GM12878 (cell line): Measurements from ENCODE around the gene UBC. TPM values are rescaled to one million over a fixed set of nuclear protein-coding genes. Genes with fewer than 3 reads are reported as not detected.
A peak's percentile ranks its signal among the peaks of the same experiment; 100 is the strongest.

Experiments used
- ATAC-seq: fragments of 200-7000 bp; cut with Tn5 transposase; 3 replicates; pipeline ENCODE4 v1.9.1; 2020; ENCODE audit warnings: mild to moderate bottlenecking, moderate library complexity
- BruUV-seq: library from RNA; stranded (reverse); fragments of 400-500 nt; replicated peaks from 2 replicates; lab custom pipeline; 2021; lab: Mats Ljungman, UMichigan
- CTCF ChIA-PET: fragments of 300-600 bp; sonication (Branson Sonifier 250); formaldehyde crosslinking; extraction: SDS; loops from one replicate; lab custom pipeline; 2021; ENCODE audit warnings: inconsistent platforms; lab: Yijun Ruan, JAX
- POLR2A ChIA-PET: fragments of 350-600 bp; formaldehyde crosslinking; extraction: SDS; loops from one replicate; lab custom pipeline; 2021; ENCODE audit warnings: inconsistent platforms; lab: Charles Lee
- RAD21 ChIA-PET: fragments of 300-600 bp; sonication (Branson Sonifier 250); formaldehyde crosslinking; loops from one replicate; lab custom pipeline; 2023; ENCODE audit warnings: antibody characterized with exemption; ENCODE audit not compliant: unreplicated experiment; lab: Charles Lee
- SMC1A ChIA-PET: fragments of 300-600 bp; sonication (Branson Sonifier 250); formaldehyde crosslinking; loops from one replicate; lab custom pipeline; 2023; ENCODE audit not compliant: unreplicated experiment, uncharacterized antibody; lab: Charles Lee
- DNase-seq: peaks from one replicate; pipeline ENCODE4 v3.0.0-alpha.2; 2011; ENCODE audit warnings: low read depth, low spot score
- FAIRE-seq: peaks from 3 replicates; lab custom pipeline; 2011; peaks lifted over from hg19 to GRCh38; lab: Jason Lieb, UNC
- H2AFZ ChIP-seq: 2 replicates; pipeline ENCODE4 v1.6.0; 2011; ENCODE audit warnings: low read depth, low read length, control low read depth; ENCODE audit not compliant: control insufficient read depth
- H3K27ac ChIP-seq: 2 replicates; pipeline ENCODE4 v1.5.1; 2011; ENCODE audit warnings: control low read depth; ENCODE audit not compliant: control insufficient read depth, insufficient read depth
- H3K27me3 ChIP-seq, 2 experiments: replicated peaks in 1 of 2; 2 replicates each; pipeline versions ENCODE4 v1.6.0 to v1.6.1; 2011; ENCODE audit warnings: low read length in 1 of 2; ENCODE audit not compliant: control insufficient read depth in 2 of 2, insufficient read depth in 2 of 2
- H3K36me3 ChIP-seq, 2 experiments: 2 replicates each; pipeline ENCODE4 v1.5.1; 2011; ENCODE audit warnings: low read length in 1 of 2; ENCODE audit not compliant: control insufficient read depth in 2 of 2, insufficient read depth in 2 of 2
- H3K4me1 ChIP-seq: 2 replicates; pipeline ENCODE4 v1.6.1; 2011; ENCODE audit warnings: mild to moderate bottlenecking, low read length, moderate library complexity, mixed read lengths; ENCODE audit not compliant: control insufficient read depth, insufficient read depth
- H3K4me2 ChIP-seq: 2 replicates; pipeline ENCODE4 v1.6.0; 2011; ENCODE audit warnings: control low read depth; ENCODE audit not compliant: control insufficient read depth, insufficient read depth
- H3K4me3 ChIP-seq: fragments of 200-600 bp; sonication (generic); 2 replicates; pipeline ENCODE4 v1.5.1; 2016
- H3K79me2 ChIP-seq: 2 replicates; pipeline ENCODE4 v1.6.0; 2011; ENCODE audit warnings: low read length; ENCODE audit not compliant: control insufficient read depth, insufficient read depth
- H3K9ac ChIP-seq: 2 replicates; pipeline ENCODE4 v1.8.0; 2011; ENCODE audit warnings: low read length, control low read depth, mixed read lengths; ENCODE audit not compliant: control insufficient read depth, insufficient read depth
- H3K9me3 ChIP-seq: replicated peaks from 3 replicates; pipeline ENCODE4 v1.5.1; 2011; ENCODE audit warnings: mild to moderate bottlenecking, low read length; ENCODE audit not compliant: control insufficient read depth, insufficient read depth
- H4K20me1 ChIP-seq: 2 replicates; pipeline ENCODE4 v1.6.0; 2011; ENCODE audit not compliant: control insufficient read depth, insufficient read depth
- ATF2 ChIP-seq: IDR thresholded peaks from 2 replicates; pipeline ENCODE4 v1.6.1; 2012; ENCODE audit warnings: low read length, inconsistent platforms
- EZH2 ChIP-seq: IDR thresholded peaks from 2 replicates; pipeline ENCODE4 v1.6.1; 2012; ENCODE audit warnings: low read depth, mild to moderate bottlenecking, control low read depth, inconsistent platforms, low read length, borderline replicate concordance; ENCODE audit not compliant: control insufficient read depth
- HDAC2 ChIP-seq: fragments of 200-600 bp; sonication (generic); IDR thresholded peaks from 2 replicates; pipeline ENCODE4 v1.6.1; 2017
- KAT2A ChIP-seq: conservative IDR thresholded peaks from 2 replicates; pipeline ENCODE4 v1.6.1; 2011; ENCODE audit warnings: low read depth, low read length; ENCODE audit not compliant: control insufficient read depth
- NR2F1 ChIP-seq: fragments of 450-650 bp; conservative IDR thresholded peaks from 2 replicates; pipeline ENCODE4 v1.6.1; 2017; ENCODE audit warnings: mild to moderate bottlenecking
- PML ChIP-seq: IDR thresholded peaks from 2 replicates; pipeline ENCODE4 v1.6.1; 2012; ENCODE audit warnings: low read length, inconsistent platforms
- POLR2A ChIP-seq: IDR thresholded peaks from 2 replicates; pipeline ENCODE4 v1.6.1; 2011; ENCODE audit warnings: low read depth, mild to moderate bottlenecking, low read length
- RB1 ChIP-seq: fragments of 450-650 bp; formaldehyde crosslinking; IDR thresholded peaks from 2 replicates; pipeline ENCODE4 v1.6.1; 2017; ENCODE audit warnings: mild to moderate bottlenecking, borderline replicate concordance
- SREBF1 ChIP-seq: IDR thresholded peaks from 2 replicates; pipeline ENCODE4 v1.6.1; 2012; ENCODE audit warnings: mild to moderate bottlenecking, low read length
- SRF ChIP-seq, 2 experiments: IDR thresholded peaks; 2 replicates each; pipeline ENCODE4 v1.6.1; 2011; ENCODE audit warnings: low read depth in 2 of 2, low read length in 2 of 2, mild to moderate bottlenecking in 1 of 2, moderate library complexity in 1 of 2
- STAT1 ChIP-seq: fragments of 450-650 bp; conservative IDR thresholded peaks from 2 replicates; pipeline ENCODE4 v1.6.1; 2014; ENCODE audit warnings: antibody characterized with exemption, mild to moderate bottlenecking
- ZBED1 ChIP-seq: IDR thresholded peaks from 2 replicates; pipeline ENCODE4 v1.6.1; 2016; ENCODE audit warnings: borderline replicate concordance
- ZNF274 ChIP-seq: IDR thresholded peaks from one replicate; pipeline ENCODE4 v1.8.0; 2011; ENCODE audit not compliant: insufficient read length, insufficient read depth
- WGBS: methylation state at CpG from one replicate; pipeline ENCODE4 v1.1.6; 2016; ENCODE audit warnings: low lambda C conversion rate; ENCODE audit not compliant: insufficient replicate concordance, insufficient coverage; ENCODE audit errors: missing lambda C conversion rate; 5-methylcytosine and 5-hydroxymethylcytosine counted together
- in situ Hi-C: fragments of 300-500 bp; cut with MboI; formaldehyde crosslinking; loops from 9 replicates; pipeline ENCODE4 v1.14.3; 2018; ENCODE audit warnings: mixed read lengths
- intact Hi-C: fragments of 100-400 bp; cut with micrococcal nuclease; formaldehyde crosslinking; loops from one replicate; pipeline ENCODE4 v1.14.2; 2022; ENCODE audit not compliant: unreplicated experiment
- polyA plus RNA-seq, 11 experiments: library from polyadenylated mRNA; depleted of rRNA in 4 of 11; unstranded in 6 of 11; stranded (reverse) in 5 of 11; fragments of >200 nt; fragmentation: Nextera tagmentation in 4 of 11; fragmentation: Illumina TruSeq in 1 of 11; extraction: Ambion mirVana in 4 of 11; extraction: Trizol in 1 of 11; gene quantifications; 1 replicate in 1 of 11; 2 replicates in 10 of 11; pipeline versions ENCODE4 v1.2.1 to v1.2.3, GENCODE V29; 2011 to 2016; ENCODE audit warnings: inconsistent platforms in 2 of 11, missing spikeins in 2 of 11, low read depth in 1 of 11
- total RNA-seq, 4 experiments: library from RNA; depleted of rRNA in 3 of 4; stranded (reverse); fragments of >200 nt in 3 of 4; fragmentation: Illumina TruSeq in 1 of 4; extraction: Trizol in 1 of 4; gene quantifications; 2 replicates each; pipeline versions ENCODE4 v1.2.1 to v1.2.3, GENCODE V29; 2013 to 2021
- TF ChIP-seq, protein P1 (sequence below): IDR thresholded peaks from 2 replicates; pipeline ENCODE4 v1.6.1; 2011; ENCODE audit warnings: low read depth, low read length, improper control_type of control experiment, borderline replicate concordance
- TF ChIP-seq, protein P2 (sequence below): IDR thresholded peaks from 2 replicates; pipeline ENCODE4 v1.6.1; 2012; ENCODE audit warnings: improper control_type of control experiment, low read depth, low read length; ENCODE audit not compliant: insufficient replicate concordance

Gene UBC
- total and polyA plus RNA-seq, 10 of the 15 experiments (the other 5 are each of a cell fraction or from before 2014, with no cell fraction given), result 653 to 1,666 (median 874) TPM

GRCh38 chr12:124921200-124922031 lies 7.0 kb upstream of the UBC start:
- Histone ChIP-seq H3K4me2 (peak overlapping the region; percentile 82), H3K79me2 (peaks cover 8% of the 10 kb centered on the region), H2AFZ (peak overlapping the region; percentile 85), H3K9me3 (no peaks in the 10 kb centered on the region), H3K4me3 (peak overlapping the region; percentile 58), H4K20me1 (no peaks in the 10 kb centered on the region), H3K4me1 (peaks cover 36% of the 10 kb centered on the region), H3K9ac (peak overlapping the region; percentile 94), H3K27me3 (no peaks in the 10 kb centered on the region), H3K27ac (peak overlapping the region; percentile 100), H3K36me3 (no peaks in the 10 kb centered on the region)
- DNase-seq (peak; percentile 97), FAIRE-seq (peak; percentile 89), ATAC-seq (peak; percentile 64)
- ChIA-PET RAD21 (interaction anchor here (1.0 to 12.1 kb wide), 7 partner anchors 9 to 147 kb away, joined by 3 to 246 read pairs (median 6); no protein-coding TSS in a partner anchor), POLR2A (interaction anchor here (0.6 to 16.4 kb wide), 10 partner anchors 8 to 428 kb away, joined by 3 to 346 read pairs (median 3); partner anchors contain the start of gene BRI3BP), SMC1A (interaction anchor here (1.6 to 12.3 kb wide), 7 partner anchors 13 to 147 kb away, joined by 5 to 294 read pairs (median 6); no protein-coding TSS in a partner anchor), CTCF (interaction anchor here (0.7 to 21.3 kb wide), 6 partner anchors 11 to 147 kb away, joined by 3 to 523 read pairs (median 8); no protein-coding TSS in a partner anchor)
- 1% methylated on average over 16 of the region's 16 CpGs for WGBS
- intact Hi-C loops (loop anchor here (1.0 kb wide), 1 partner anchor 19 kb away; no protein-coding TSS in a partner anchor), in situ Hi-C loops (loop anchor here (10.0 to 25.0 kb wide), 2 partner anchors 513 to 1484 kb away; partner anchors contain the start of gene RILPL2)
- BruUV-seq, result no TSS peak
- TF ChIP-seq SREBF1 (no peak), KAT2A (no peak), POLR2A (peak; percentile 90), STAT1 (0 out of 2 replicates have a peak, but pooled peaks have one; percentile 66), SRF (IDR thresholded peaks at IDR 0.05; ENCODE audit: low read depth in 2 of 2, low read length in 2 of 2) (no peak), EZH2 (no peak), ATF2 (no peak), ZBED1 (peak; percentile 71; the same call in 1 of the 2 replicates), HDAC2 (no peak), RB1 (peak; percentile 34; the same call in 1 of the 2 replicates), PML (no peak), ZNF274 (no peak), NR2F1 (peak; percentile 97)
- TF ChIP-seq, protein P1, sequence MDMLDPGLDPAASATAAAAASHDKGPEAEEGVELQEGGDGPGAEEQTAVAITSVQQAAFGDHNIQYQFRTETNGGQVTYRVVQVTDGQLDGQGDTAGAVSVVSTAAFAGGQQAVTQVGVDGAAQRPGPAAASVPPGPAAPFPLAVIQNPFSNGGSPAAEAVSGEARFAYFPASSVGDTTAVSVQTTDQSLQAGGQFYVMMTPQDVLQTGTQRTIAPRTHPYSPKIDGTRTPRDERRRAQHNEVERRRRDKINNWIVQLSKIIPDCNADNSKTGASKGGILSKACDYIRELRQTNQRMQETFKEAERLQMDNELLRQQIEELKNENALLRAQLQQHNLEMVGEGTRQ, result no peak
- TF ChIP-seq, protein P2, sequence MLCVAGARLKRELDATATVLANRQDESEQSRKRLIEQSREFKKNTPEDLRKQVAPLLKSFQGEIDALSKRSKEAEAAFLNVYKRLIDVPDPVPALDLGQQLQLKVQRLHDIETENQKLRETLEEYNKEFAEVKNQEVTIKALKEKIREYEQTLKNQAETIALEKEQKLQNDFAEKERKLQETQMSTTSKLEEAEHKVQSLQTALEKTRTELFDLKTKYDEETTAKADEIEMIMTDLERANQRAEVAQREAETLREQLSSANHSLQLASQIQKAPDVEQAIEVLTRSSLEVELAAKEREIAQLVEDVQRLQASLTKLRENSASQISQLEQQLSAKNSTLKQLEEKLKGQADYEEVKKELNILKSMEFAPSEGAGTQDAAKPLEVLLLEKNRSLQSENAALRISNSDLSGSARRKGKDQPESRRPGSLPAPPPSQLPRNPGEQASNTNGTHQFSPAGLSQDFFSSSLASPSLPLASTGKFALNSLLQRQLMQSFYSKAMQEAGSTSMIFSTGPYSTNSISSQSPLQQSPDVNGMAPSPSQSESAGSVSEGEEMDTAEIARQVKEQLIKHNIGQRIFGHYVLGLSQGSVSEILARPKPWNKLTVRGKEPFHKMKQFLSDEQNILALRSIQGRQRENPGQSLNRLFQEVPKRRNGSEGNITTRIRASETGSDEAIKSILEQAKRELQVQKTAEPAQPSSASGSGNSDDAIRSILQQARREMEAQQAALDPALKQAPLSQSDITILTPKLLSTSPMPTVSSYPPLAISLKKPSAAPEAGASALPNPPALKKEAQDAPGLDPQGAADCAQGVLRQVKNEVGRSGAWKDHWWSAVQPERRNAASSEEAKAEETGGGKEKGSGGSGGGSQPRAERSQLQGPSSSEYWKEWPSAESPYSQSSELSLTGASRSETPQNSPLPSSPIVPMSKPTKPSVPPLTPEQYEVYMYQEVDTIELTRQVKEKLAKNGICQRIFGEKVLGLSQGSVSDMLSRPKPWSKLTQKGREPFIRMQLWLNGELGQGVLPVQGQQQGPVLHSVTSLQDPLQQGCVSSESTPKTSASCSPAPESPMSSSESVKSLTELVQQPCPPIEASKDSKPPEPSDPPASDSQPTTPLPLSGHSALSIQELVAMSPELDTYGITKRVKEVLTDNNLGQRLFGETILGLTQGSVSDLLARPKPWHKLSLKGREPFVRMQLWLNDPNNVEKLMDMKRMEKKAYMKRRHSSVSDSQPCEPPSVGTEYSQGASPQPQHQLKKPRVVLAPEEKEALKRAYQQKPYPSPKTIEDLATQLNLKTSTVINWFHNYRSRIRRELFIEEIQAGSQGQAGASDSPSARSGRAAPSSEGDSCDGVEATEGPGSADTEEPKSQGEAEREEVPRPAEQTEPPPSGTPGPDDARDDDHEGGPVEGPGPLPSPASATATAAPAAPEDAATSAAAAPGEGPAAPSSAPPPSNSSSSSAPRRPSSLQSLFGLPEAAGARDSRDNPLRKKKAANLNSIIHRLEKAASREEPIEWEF, result no peak
